PC-9 (cell line): ENCODE measurements around the gene RBL2.

Experiments
- EZH2 ChIP-seq: fragments of 200-600 bp; sonication (generic); IDR thresholded peaks from 2 replicates; pipeline ENCODE4 v1.8.0; 2017; ENCODE audit warnings: antibody characterized with exemption, low read depth
- TF ChIP-seq, protein P1 (sequence below): fragments of 200-600 bp; sonication (generic); conservative IDR thresholded peaks from 2 replicates; pipeline ENCODE4 v1.6.1; 2017; ENCODE audit warnings: mixed run types, antibody characterized with exemption, mild to moderate bottlenecking, moderate library complexity

DNA sequence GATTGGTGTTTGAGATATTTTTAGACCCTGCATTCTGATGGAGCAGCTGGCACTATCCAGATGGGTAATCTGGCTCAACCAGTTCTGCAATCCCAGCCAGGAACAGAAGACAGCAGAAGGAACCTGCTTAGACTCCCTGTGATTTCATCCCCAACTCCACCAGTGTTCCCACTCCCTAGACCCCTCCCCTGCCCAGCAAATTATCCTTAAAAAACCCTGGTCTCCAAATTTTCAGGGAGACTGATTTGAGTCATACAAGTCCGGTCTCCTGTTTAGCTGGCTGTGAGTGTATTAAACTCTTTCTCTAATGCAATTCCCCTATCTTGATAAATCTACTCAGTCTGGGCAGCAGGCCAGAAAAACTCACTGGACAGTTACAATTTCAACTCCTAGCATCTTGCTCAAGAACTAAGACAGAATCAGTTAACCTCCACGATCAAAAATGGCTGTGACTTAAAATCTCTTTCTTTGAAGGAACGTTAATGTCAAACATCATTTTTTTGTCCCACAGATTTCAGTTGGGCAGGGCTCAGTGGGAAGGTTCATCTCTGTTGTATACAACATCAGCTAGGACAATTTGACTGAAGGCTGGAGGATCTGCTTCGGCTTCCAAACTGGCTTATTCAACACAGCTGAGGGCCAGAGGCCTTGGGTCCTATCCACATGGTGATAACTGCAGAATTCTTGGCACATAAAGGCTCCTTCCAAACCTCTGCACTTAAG is 4.9 kb upstream of the RBL2 start:
- TF ChIP-seq, protein P1, sequence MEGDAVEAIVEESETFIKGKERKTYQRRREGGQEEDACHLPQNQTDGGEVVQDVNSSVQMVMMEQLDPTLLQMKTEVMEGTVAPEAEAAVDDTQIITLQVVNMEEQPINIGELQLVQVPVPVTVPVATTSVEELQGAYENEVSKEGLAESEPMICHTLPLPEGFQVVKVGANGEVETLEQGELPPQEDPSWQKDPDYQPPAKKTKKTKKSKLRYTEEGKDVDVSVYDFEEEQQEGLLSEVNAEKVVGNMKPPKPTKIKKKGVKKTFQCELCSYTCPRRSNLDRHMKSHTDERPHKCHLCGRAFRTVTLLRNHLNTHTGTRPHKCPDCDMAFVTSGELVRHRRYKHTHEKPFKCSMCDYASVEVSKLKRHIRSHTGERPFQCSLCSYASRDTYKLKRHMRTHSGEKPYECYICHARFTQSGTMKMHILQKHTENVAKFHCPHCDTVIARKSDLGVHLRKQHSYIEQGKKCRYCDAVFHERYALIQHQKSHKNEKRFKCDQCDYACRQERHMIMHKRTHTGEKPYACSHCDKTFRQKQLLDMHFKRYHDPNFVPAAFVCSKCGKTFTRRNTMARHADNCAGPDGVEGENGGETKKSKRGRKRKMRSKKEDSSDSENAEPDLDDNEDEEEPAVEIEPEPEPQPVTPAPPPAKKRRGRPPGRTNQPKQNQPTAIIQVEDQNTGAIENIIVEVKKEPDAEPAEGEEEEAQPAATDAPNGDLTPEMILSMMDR: no peak
- no peak for TF ChIP-seq EZH2
